Ovary (tissue), 9 donors: Measurements from ENCODE around the gene DHRS7C. TPM values are rescaled to one million over a fixed set of nuclear protein-coding genes. Genes with fewer than 3 reads are reported as not detected.

Experiments
- DNase-seq, 5 donors: peaks; one replicate each; pipeline ENCODE4 v3.0.0-alpha.2; 2019 to 2020
- H3K27ac ChIP-seq, 2 donors: fragments of 200-600 bp; one replicate each; pipeline versions ENCODE4 v1.5.1 to v1.8.0; 2019 to 2022
- H3K27me3 ChIP-seq: fragments of 200-600 bp; one replicate; pipeline ENCODE4 v1.8.0; 2022
- H3K36me3 ChIP-seq: fragments of 200-600 bp; sonication (generic); one replicate; pipeline ENCODE4 v1.5.1; 2019
- H3K4me1 ChIP-seq: one replicate; pipeline ENCODE4 v1.8.1; 2013; ENCODE audit warnings: mild to moderate bottlenecking, moderate library complexity; ENCODE audit not compliant: insufficient read depth
- H3K4me3 ChIP-seq: fragments of 200-600 bp; sonication (generic); one replicate; pipeline ENCODE4 v1.5.1; 2017
- H3K9me3 ChIP-seq, 2 donors: fragments of 200-600 bp in 1 of 2; sonication (generic) in 1 of 2; one replicate each; pipeline versions ENCODE4 v1.5.1 to v1.8.1; 2013 to 2019; ENCODE audit warnings: mild to moderate bottlenecking in 1 of 2, moderate library complexity in 1 of 2
- EP300 ChIP-seq: sonication (generic); formaldehyde crosslinking; IDR thresholded peaks from one replicate; pipeline ENCODE4 v1.6.1; 2017; ENCODE audit warnings: antibody characterized with exemption
- POLR2A ChIP-seq: fragments of 450-650 bp; IDR thresholded peaks from one replicate; pipeline ENCODE4 v1.6.1; 2017; ENCODE audit warnings: antibody characterized with exemption, mild to moderate bottlenecking, moderate library complexity
- WGBS, 3 donors: extraction: QIAGEN DNeasy Blood & Tissue Kit in 1 of 3; methylation state at CpG; one replicate each; pipeline versions ENCODE4 v1.1.5 to v1.1.7; 2013 to 2017; 5-methylcytosine and 5-hydroxymethylcytosine counted together
- intact Hi-C, 4 donors: fragments of 100-400 bp; cut with DNase I; formaldehyde crosslinking; loops; one replicate each; pipeline versions ENCODE4 v1.11.0 to v1.15.1; 2022 to 2023
- polyA plus RNA-seq, 2 donors: library from polyadenylated mRNA; stranded (reverse); fragments of 200-250 nt in 1 of 2; fragments of 350-450 nt in 1 of 2; fragmentation: Illumina TruSeq in 1 of 2; extraction: RNeasy Lipid Tissue Mini Kit (QIAGEN cat#74804) in 1 of 2; gene quantifications; one replicate each; pipeline ENCODE4 v1.2.3, GENCODE V29; 2013 to 2014
- total RNA-seq, 7 donors: library from RNA; depleted of rRNA in 2 of 7; stranded (reverse); fragments of >200 nt in 2 of 7; fragmentation: NEBNext Ultra II Directional in 3 of 7; extraction: Animal tissue kit (Norgen Biotek cat#: 25700) in 3 of 7; gene quantifications; one replicate each; pipeline versions ENCODE4 v1.1.0 to v1.2.4, GENCODE V29; 2016 to 2023
- TF ChIP-seq, protein P1 (sequence below), 3 donors: fragments of 450-650 bp in 2 of 3; fragments of 200-600 bp in 1 of 3; IDR thresholded peaks; one replicate each; pipeline versions ENCODE4 v1.5.1 to v1.8.0; 2016 to 2022; ENCODE audit warnings: antibody characterized with exemption in 3 of 3, mild to moderate bottlenecking in 1 of 3
- donor health status: DM: no; HTN: no; CAD: no; lungs with moderate emphysema.
- donor health status: DM: no; HTN: no; CAD: no.
- donor health status: Bipolar disorder and iron deficiency.
- donor health status: DM: yes; HTN: yes; CAD: no.
- donor health status: DM: no; HTN: no; CAD: no.
- donor health status: DM: yes; HTN: yes; CAD: no.

DHRS7C gene
- total and polyA plus RNA-seq, 9 donors = not detected

DNA sequence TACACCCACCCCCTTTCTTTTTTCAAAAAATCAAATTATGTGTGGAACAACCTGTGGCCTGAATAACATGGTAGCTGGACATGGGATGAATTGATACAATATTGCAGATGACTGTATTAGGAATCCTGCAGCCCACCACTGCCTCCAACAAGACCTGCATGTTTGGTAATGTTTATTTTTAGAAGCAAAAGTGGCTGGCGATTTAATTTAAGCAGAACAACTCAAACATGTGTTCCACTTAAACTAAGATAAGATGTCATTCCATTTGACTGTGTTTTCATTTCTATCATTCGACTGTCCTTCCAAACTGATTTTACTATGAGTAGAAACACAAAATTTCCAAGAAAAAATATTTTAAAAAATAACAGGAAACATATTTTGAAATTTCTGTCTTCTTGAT is 10.1 kb upstream of the DHRS7C start:
- TF ChIP-seq EP300 = no peak
- TF ChIP-seq, protein P1, sequence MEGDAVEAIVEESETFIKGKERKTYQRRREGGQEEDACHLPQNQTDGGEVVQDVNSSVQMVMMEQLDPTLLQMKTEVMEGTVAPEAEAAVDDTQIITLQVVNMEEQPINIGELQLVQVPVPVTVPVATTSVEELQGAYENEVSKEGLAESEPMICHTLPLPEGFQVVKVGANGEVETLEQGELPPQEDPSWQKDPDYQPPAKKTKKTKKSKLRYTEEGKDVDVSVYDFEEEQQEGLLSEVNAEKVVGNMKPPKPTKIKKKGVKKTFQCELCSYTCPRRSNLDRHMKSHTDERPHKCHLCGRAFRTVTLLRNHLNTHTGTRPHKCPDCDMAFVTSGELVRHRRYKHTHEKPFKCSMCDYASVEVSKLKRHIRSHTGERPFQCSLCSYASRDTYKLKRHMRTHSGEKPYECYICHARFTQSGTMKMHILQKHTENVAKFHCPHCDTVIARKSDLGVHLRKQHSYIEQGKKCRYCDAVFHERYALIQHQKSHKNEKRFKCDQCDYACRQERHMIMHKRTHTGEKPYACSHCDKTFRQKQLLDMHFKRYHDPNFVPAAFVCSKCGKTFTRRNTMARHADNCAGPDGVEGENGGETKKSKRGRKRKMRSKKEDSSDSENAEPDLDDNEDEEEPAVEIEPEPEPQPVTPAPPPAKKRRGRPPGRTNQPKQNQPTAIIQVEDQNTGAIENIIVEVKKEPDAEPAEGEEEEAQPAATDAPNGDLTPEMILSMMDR (IDR thresholded peaks at IDR 0.05) = no peak
- H3K4me1 ChIP-seq = peaks cover 2% of the 10 kb centered on the region
- 5 to 29% (median 5%) methylated on average over 2 of the region's 2 CpGs for WGBS, 3 donors
- H3K9me3 ChIP-seq = no peaks in the 10 kb centered on the region
- no peak overlapping the region for H3K27ac ChIP-seq
- H3K27me3 ChIP-seq = no peaks in the 10 kb centered on the region
- no peak overlapping the region for H3K4me3 ChIP-seq
- H3K36me3 ChIP-seq = no peaks in the 10 kb centered on the region
- intact Hi-C loops = no loop called here
- no peak for DNase-seq

DNA sequence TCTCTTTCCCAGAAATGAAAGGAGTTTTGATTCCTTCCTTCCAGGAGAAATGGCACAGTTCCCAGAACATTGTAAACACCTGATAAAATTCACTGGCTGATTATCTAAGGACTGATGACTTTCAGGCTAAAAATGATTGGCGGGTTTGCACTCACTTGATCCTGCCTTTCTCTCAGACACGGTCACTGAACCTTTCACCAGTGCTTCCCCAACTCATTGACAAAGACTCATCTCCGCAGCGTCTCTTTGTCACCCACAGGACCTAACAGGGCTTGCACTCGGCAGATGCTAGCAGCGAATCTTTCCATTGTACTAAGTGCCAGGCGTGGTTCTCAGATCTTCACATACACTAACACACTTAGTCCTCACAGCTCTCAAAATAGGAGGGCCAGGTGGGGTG is 7.3 kb upstream of the DHRS7C start:
- no peak for TF ChIP-seq EP300
- TF ChIP-seq POLR2A = no peak
- TF ChIP-seq, protein P1 (IDR thresholded peaks at IDR 0.05) = no peak
- H3K9me3 ChIP-seq = no peaks in the 10 kb centered on the region
- intact Hi-C loops = loop anchor here in 1 of 4 donors (10.0 kb wide), 1 partner anchor 96 kb away; no protein-coding TSS in a partner anchor
- no peaks in the 10 kb centered on the region for H3K27me3 ChIP-seq
- H3K27ac ChIP-seq = no peak overlapping the region
- H3K4me3 ChIP-seq = no peak overlapping the region
- 84 to 93% (median 86%) methylated on average over 7 of the region's 7 CpGs for WGBS, 3 donors
- DNase-seq = no peak
- peaks cover 2% of the 10 kb centered on the region for H3K4me1 ChIP-seq
- H3K36me3 ChIP-seq = no peaks in the 10 kb centered on the region

GRCh38 chr17:9798008-9798407 is 6.6 kb upstream of the DHRS7C start:
- TF ChIP-seq POLR2A (no peak), EP300 (no peak)
- TF ChIP-seq, protein P1 (IDR thresholded peaks at IDR 0.05) = no peak
- 68 to 71% (median 70%) methylated on average over 3 of the region's 3 CpGs for WGBS, 3 donors
- Histone ChIP-seq H3K36me3 (no peaks in the 10 kb centered on the region), H3K27ac (no peak overlapping the region), H3K4me3 (no peak overlapping the region), H3K27me3 (no peaks in the 10 kb centered on the region), H3K9me3 (no peaks in the 10 kb centered on the region), H3K4me1 (peaks cover 2% of the 10 kb centered on the region)
- no peak for DNase-seq
- intact Hi-C loops = loop anchor here in 1 of 4 donors (10.0 kb wide), 1 partner anchor 97 kb away; no protein-coding TSS in a partner anchor

DNA sequence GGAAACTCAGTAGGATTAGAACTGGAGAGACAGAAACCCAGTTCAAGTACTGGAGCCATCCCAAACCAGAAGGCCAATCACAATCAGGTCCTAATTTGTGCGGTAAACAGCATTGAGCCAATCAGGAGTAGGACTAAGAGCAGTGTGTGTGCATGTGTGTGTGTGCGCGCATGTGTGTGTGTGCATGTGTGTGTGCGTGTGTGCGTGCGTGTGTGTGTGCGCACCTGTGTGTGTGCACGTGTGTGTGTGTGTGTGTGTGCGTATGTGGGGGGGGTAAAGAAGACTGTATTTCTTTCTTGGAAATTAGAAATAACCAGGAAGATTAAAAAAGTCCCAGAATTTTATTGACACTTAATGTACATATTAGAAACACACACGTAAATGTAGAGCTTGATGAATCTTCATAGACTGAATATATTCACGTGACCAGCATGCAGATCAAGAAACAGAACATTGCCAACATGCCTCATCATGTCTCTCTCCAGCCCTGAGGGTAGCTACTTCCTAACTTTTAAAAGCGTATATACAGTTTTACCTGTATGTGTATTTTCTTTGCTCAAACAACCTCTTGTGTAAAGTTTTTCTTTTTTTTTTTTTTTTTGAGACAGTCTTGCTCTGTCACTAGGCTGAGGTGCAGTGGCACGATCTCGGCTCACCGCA is 919 bp upstream of the DHRS7C start:
- 93 to 96% (median 94%) methylated on average over 15 of the region's 15 CpGs for WGBS, 3 donors
- no peak for DNase-seq
- no peaks in the 10 kb centered on the region for H3K27me3 ChIP-seq
- no peak overlapping the region for H3K27ac ChIP-seq
- intact Hi-C loops = loop anchor here in 1 of 4 donors (10.0 kb wide), 1 partner anchor 102 kb away; no protein-coding TSS in a partner anchor
- H3K36me3 ChIP-seq = no peaks in the 10 kb centered on the region
- no peaks in the 10 kb centered on the region for H3K4me1 ChIP-seq
- H3K4me3 ChIP-seq = no peak overlapping the region
- H3K9me3 ChIP-seq = no peaks in the 10 kb centered on the region
- TF ChIP-seq, protein P1 (IDR thresholded peaks at IDR 0.05) = no peak
- no peak for TF ChIP-seq POLR2A
- TF ChIP-seq EP300 = no peak
